Myocyte (in vitro differentiated cells): ENCODE results near the gene SPATS1. TPM values are rescaled to one million over a fixed set of nuclear protein-coding genes. Genes with fewer than 3 reads are reported as not detected.
"Not testable (repeated sequence)": the region's sequence is repeated elsewhere in the genome, so short reads cannot be mapped to it uniquely, and the experiment has no call there.

Experiments used
- DNase-seq: peaks from one replicate; pipeline ENCODE4 v3.0.0-alpha.2; 2012; ENCODE audit warnings: low read depth
- total RNA-seq: library from RNA; depleted of rRNA; stranded (reverse); fragments of >200 nt; gene quantifications from 2 replicates; pipeline ENCODE4 v1.2.3, GENCODE V29; 2014

The SPATS1 gene
- total RNA-seq, 1 donor from 2014 or later = not detected

DNA sequence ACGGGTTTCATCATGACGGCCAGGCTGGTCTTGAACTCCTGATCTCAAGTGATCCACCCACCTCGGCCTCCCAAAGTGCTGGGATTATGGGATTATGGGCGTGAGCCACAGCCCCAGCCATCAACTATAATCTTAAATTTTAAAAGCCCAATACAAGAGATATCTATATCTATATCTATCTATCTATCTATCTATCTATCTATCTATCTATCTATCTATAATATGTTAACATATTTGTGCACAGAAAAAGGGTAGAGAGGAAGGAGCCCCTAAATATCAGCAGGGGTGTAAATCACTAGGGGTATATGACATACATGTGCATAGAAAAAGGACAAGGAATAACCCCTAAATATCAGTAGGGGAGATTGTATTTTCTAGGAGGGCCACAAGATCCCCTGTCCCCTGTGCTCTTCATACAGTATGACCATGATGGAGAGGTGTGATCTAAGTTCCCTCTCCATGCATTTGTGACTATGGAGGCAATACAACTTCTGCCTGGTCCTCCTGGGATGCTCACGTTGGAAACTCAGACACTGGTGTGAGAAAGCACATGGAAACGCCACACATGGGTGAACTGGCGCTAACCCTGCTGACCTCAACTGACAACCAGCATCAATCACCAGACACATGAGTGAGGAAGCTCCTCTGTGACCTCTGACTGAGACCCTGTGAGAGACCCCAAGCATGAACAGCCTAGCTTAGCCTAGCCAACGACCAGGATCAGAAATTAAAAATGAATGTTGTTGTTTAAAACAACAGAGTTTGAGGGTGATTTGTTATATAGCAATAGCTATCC is 1.2 kb upstream of the SPATS1 start:
- no peak for DNase-seq

DNA sequence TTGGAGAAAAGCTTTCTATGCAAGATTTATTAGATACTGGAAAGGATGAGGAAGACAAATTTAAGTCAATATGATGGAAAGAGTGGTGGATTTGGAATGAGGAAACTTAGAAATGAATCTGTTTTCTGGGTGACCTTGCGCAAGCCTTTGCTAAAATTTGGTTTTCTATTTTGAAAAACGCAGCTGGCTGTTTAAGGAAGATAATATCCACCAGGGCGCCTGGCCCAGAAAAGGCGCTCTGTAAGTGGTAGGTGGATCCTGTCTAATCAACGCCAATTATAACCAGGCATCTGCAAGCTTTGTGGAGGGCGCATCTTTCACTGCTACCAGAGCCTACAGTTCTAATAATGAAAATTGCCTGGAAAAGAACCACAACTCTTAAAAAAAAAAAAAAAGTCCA is 398 bp upstream of the SPATS1 start:
- no peak for DNase-seq

DNA sequence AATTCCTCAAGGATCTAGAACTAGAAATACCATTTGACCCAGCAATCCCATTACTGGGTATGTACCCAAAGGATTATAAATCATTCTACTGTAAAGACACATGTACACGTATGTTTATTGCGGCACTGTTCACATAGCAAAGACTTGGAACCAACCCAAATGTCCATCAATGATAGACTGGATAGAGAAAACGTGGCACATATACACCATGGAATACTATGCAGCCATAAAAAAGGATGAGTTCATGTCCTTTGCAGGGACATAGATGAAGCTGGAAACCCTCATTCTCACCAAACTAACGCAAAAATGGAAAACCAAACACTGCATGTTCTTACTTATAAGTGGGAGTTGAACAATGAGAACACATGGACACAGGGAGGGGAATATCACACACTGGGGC is 4.4 kb downstream of the SPATS1 start:
- not testable (repeated sequence) for DNase-seq

DNA sequence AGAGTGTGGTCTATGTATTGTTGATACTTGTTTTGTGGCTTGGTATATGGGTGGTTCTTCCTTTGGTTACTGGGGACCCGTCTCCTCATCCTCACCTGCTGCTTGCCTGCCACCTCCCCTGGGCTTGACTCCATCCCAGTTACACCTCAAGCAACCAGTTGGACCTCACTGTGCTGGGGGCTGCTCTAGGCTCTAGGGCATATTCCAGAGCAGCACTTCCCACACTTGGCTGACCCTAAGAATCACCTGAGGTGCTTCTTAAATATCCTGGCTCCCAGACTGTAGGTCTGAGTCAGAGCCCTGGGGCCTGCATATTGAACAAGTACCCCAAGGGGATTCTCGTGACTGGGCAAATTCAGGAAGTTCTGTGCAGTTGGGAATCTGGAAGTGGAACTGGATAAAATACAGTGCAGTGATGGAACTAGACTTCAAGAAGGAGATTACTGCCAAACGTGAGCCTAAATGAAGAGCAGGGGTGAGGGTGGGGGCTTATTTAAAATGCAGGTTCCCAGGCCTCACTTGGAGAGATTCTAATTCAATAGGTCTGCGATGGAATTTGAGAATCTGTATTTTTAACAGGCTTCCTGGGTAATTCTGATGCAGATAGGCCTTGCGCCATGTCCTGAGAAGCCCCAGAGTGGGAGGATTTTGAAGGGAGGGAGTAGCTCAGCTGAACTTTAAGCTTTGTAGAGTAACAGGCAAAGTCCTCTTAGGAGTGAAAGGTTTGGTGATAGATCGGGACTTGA is 7.6 kb downstream of the SPATS1 start:
- DNase-seq = no peak

DNA sequence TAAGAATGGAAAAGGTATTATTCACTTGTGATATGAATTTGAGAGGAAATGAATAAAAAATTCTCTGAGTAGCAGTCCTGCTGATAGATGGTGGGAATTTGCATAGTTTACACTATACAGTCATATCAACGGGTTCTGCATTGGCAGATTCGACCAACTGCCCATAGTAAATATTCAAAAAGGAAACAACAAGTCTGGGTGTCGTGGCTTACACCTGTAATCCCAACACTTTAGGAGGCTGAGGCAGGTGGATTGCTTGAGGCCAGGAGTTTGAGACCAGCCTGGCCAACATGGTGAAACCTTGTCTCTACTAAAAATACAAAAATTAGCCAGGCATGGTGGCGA is 8.2 kb downstream of the SPATS1 start:
- DNase-seq = not testable (repeated sequence)

DNA sequence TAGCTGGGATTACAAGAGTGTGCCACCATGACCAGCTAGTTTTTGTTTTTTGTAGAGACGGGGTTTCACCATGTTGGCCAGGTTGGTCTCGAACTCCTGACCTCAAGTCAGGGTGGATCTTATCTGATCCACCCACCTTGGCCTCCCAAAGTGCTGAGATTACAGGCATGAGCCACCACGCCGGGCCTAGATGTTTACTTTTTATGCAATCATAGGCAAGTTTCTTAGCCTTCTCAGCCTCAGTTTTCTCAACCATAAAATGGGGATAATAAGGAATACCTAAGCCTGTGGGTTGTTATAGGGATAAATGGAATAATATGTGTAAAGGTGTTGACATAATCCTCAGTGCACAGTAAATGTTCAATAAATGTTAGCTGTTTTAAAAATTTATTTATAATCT is 9.8 kb downstream of the SPATS1 start:
- no peak for DNase-seq

DNA sequence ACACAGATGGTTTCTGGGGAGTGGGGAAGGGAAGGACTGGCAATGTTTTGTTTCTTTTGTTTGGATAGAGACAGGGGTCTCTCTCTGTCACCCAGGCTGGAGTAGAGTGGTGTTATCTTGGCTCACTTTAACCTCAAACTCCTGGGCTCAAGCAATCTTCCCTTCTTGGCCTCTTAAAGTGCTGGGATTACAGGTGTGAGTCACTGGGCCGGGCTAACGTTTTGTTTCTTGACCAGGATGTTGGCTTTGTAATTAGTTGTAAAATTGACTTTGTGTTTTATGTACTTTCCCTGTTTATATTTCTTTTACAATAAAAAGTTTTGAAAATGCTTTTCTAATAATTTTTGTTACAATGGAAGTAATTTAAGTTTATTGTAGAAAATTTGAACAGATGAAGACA is 10.9 kb downstream of the SPATS1 start:
- DNase-seq = no peak

DNA sequence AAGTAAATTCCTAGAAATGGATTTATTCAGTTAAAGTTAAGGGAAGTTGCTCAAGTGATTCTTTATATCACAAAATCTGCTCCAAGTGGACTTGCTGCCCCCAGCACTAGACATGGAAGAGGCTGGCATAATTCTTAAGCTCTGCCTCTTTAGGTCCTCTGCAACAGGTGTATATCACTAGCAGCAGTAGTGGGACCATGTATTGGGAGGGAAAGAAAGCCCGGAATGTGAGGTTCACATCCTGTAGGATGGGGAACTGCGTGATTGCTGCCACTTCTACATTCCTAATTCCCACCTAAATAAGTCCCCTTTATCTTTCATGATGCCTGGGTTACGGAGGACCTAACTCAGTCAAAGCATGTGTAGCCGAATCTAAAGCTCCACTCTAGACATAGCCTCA is 13.2 kb downstream of the SPATS1 start:
- DNase-seq = no peak

DNA sequence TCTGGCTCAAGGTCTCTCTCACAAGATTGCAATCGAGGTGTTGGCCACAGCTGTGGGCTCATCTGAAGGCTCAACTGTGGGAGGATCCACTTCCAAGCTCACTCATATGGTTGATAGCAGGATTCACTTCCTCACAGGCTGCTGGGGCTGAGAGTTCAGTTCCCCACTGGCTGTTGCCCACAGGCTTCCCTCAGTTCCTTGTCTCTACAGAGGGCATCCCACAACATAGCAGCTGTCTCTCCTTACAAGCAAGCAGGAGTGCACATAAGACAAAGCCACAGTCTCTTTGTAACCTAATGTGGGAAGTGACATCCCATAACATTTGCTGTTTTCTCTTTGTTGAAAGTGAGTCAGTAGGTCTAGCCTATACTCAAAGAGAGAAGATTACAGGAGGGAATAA is 14.0 kb downstream of the SPATS1 start:
- DNase-seq = peak; percentile 76

DNA sequence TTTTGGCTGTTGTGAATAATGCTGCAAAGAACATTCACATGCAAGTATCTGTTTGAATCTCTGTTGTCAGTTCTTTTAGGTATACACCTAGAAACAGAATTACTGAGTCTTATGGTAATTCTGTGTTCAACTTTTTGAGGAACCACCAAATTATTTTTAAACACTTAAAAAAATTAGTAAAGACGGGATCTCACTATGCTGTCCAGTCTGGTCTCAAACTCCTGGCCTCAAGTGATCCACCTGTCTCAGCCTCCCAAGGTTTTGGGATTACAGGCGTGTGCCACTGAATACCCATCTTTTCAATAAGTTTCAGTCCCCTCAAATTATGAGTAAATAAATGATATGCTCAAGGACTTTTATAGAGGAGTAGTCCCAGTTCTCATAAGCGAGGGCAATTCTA is 17.5 kb downstream of the SPATS1 start:
- DNase-seq = no peak

DNA sequence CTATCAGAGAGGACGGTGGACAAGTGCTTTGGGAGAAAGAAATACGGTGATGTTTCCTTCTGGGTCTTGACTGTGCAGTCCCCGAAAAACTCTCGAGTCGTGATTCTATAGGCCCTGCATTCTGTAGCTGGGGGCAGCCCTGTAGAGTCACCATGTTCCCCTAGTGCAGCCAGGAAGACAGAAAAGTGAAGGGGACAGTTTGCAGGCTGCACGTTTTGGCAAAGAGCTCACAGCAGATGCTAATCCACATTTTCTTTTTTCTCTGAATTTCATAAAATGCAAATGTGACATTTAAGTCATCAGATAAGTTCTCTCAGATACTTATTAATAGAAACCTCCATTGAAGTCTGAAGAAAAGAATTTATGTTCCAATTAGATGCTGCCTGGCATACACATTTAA is 19.5 kb downstream of the SPATS1 start:
- DNase-seq = no peak

DNA sequence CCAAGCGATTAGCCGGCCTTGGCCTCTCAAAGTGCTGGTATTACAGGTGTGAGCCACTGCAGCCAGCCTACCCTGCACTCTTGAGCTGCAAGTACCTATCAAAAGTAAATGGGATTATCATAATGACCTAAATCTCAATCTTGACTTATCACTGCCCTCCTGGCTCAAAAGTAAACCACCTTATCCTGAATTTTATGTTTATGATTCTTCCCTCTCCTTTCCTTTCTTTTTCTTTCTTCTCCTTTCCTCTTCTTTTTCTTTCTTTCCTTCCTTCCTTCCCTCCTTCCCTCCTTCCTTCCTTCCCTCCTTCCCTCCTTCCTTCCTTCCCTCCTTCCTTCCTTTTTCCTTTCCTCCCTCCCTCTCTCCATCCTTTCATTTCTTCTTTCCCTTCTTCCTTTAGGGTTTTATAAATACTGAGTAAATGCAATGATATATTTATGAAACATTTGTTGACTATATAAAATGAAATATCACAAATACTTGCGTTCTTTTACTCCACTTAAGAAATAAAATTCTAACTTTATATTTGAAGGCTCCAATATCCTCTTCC is 21.0 kb downstream of the SPATS1 start:
- DNase-seq = no peak

DNA sequence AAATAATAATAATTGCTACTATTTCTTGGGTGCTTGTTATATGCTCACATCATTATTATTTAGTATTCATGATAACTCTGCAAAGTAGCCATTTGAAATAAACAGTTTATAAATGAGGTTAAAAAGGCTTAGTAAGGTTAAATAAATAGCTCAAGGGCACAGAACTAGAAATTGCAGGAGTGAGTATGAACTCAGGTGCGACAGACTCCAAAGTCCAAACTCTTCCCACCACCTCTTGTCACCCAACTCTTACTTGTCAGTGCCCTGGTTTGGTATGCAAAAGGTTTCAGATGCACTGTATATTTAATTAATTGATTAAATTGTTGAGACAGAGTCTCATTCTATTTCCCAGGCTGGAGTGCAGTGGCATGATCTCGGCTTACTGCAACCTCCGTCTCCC is 24.3 kb downstream of the SPATS1 start:
- DNase-seq = no peak

DNA sequence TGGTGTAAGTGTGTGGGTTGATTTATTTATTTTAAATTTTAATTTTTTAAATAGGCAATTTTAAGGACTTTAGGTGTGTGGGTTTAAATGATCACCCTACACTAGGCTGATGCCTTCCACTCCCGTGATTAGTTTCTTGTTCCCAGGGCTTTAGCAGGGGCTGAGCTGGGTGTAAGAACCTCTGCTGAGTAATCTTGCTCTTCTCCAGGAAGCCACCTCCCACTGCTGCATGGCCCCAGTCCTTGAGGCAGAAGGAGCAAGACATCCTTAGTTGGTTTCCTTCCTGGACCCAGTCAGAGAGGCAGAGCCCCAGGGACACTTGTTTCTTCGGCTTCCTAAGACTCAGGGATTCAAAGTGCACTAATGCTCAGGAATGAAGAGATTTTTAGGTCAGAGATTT is 25.2 kb downstream of the SPATS1 start:
- peak; percentile 1 for DNase-seq

DNA sequence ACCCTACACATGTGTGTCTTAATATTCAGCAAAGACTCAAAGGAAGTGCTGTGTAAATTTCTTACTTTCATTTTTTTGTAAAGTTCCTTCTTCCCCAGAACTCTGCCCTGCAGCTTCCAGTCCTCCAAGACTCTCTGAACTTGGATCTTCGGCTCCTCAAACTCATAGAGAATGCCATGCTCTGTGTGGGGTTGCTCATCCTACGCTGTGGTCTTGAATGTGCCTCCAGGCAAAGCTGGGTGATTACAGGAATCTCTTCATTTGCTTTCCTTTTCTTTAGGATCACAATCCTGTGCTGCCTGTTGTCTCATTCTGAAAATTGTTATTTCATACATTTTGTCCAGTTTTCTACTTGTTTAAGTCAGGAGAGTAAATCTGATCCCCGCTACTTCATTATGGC is 30.6 kb downstream of the SPATS1 start:
- DNase-seq = no peak

DNA sequence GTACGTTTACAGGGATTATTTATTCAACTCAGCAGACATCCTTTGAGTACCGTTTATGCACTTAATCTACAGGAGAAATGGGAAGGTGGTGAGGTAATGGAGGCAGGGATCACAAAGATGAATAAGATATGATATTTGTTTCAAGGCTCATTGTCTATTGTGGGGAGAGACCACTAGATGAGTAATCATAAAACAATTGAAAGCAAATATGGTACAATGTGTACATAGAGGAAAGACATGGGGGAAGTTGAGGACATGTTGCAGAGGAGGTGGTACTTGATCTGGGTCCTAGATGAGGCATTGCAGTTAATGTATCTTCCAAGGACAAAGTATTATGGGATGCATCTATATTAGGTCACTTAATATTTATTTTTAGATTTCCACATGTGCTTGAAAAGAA is 31.3 kb downstream of the SPATS1 start:
- DNase-seq = no peak

DNA sequence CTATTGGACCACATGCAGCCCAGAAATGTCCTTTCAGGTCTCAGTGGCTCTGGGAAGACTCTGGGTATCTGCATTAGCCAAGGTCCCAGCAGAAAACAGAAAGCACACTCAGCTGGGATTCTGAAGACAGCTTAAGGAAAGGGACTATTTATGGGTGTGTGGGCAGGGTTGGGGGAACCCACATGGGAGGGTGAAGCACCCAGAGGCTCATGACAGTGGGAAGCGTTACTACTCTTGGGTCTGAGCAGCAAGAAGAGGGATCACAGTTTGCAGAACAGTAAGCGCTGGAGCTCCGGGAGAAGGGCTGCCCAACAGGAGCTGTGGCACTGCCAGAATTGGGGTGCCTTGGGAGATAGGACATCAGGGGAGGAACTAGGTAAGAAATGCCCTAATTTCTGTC is 32.6 kb downstream of the SPATS1 start:
- DNase-seq = no peak

DNA sequence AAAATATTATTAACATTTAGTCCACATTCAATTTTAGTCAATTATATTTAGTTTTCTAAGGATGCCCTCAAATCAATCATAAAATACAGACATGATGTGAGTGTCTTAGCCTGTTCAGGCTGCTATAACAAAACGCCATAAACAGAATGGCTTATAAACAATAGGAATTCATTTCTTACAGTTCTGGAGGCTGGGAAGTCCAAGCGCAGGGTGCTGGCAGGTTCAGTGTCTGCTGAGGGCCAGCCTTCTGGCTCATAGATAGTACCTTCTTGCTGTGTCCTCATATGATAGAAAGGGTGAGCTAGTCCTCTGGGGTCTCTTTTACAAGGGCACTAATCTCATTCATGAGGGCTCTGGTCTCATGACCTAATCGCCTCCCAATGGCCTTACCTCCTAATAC is 35.0 kb downstream of the SPATS1 start:
- no peak for DNase-seq

DNA sequence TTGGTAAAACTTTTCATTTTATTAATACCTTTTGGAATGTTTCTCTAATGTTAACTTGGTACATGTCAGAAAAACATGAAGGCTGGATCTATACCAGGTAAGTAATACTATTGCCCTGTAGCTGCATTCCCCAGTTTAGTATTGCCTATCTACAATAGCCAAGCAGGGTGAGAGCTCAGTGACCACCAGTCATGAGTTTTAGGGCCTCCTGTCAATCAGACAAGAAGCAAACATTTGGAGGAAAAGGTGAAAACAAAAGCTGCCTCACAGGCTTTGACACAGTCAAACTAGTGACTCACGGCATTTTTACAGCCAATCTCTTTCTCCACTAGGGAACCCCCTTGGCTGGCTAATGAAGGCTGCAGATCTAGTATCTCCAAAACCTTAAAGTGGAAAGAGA is 35.5 kb downstream of the SPATS1 start:
- no peak for DNase-seq

DNA sequence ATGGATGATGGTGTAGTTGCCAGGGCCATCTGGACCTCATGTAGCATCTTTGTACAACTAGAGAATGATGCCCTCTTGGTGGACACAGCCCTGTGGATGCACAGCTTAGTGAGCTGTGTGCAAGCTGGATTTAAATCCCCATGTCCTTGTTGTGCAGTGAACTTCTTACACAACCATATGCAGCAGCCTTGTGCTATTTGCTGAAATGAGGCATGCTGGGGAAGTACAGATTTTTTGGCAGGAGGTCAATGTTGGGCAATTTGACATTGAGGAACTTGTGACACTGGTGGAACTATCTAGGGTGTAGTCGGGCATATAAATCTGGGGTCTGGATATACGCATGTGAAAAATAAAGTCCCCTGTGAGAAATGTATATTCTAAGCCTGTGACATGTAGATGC is 39.3 kb downstream of the SPATS1 start:
- no peak for DNase-seq

DNA sequence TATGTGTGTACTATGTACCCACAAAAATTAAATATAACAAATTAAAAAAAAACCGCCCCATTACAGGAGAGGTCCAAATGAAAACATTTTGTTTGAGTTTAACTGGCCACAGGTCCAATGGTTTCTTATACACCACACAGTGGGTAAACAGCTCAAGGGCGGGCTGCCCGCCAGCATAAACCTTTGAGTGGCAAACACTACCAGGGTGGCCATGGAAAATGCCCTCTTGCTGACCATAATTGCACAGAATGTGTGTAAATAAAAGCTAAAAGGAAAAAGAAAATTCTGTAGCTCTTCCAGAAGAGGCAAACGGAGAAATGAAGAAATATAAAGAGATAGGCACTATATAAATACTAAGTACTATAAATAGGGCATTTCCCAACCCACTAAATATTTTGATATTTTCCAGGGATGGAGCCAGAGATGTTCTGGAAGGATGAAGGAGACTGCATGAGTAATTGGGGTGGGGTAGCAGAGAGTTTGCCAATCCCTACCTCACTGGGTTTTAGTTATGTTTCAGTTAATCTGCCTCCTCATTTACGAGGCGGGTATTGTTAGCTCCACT is 44.0 kb downstream of the SPATS1 start:
- peak; percentile 21 for DNase-seq

DNA sequence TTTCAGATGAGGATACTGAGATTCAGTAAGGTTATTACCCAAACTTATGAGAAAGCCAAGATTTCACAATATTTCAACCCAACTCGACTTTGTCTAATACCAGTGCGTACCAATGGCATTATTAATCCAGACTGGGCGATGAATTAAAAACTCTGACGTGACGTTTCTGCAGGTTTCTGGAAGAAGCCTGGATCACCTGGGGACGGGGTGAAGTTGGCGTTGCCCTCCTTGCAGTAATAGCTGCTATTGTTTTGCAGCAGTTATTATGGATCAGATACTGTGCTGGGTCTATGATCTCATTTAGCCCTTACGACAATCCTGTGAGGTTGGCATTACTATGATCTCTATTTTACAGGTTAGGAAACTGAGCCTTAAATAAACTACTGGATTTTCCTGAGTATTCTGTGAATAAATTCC is 44.5 kb downstream of the SPATS1 start:
- DNase-seq = no peak
